Stomach smooth muscle (tissue), 2 donors: ENCODE results near the gene ACTR10.

Experiments
- H3K27ac ChIP-seq: one replicate; pipeline ENCODE4 v1.7.0; 2013; ENCODE audit warnings: mild to moderate bottlenecking, low read length, inconsistent platforms
- H3K27me3 ChIP-seq, 2 donors: one replicate each; pipeline ENCODE4 v1.7.0; 2013; ENCODE audit warnings: low read length in 2 of 2; ENCODE audit not compliant: insufficient read depth in 2 of 2, control insufficient read depth in 1 of 2
- H3K36me3 ChIP-seq, 2 donors: one replicate each; pipeline ENCODE4 v1.7.0; 2013; ENCODE audit warnings: low read length in 2 of 2; ENCODE audit not compliant: control insufficient read depth in 2 of 2, insufficient read depth in 2 of 2
- H3K4me1 ChIP-seq: one replicate; pipeline ENCODE4 v1.7.0; 2013; ENCODE audit warnings: low read length; ENCODE audit not compliant: control insufficient read depth, insufficient read depth
- H3K4me3 ChIP-seq, 2 donors: one replicate each; pipeline ENCODE4 v1.7.0; 2013; ENCODE audit warnings: low read length in 2 of 2
- H3K9ac ChIP-seq, 2 donors: one replicate each; pipeline ENCODE4 v1.7.0; 2013; ENCODE audit warnings: low read length in 2 of 2, mild to moderate bottlenecking in 1 of 2
- H3K9me3 ChIP-seq, 2 donors: one replicate each; pipeline ENCODE4 v1.7.0; 2013; ENCODE audit warnings: low read length in 2 of 2; ENCODE audit not compliant: control insufficient read depth in 2 of 2
- donor health status: healthy.
- donor health status: Pancreatic carcinoma.

Gene ACTR10

DNA sequence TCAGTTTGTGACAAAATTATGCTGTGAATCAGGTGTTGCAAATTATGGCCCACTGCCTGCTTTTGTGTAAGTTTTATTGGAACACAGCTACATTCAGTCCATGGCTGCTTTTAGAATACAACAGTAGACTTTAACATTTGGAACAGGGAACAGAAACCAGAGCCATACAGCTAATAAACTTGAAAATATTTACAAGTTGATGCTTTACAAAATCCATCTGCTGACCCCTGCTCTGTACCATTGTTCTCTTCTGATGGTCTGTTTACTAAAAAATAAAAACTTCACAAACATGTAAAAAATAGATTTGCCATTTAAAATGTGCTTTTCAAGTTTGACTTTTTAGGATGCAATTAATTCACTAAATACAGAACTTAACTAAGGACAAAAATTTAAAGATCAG lies 65.5 kb downstream of the ACTR10 start:
- Histone ChIP-seq H3K4me3 (no peak overlapping the region), H3K27ac (no peak overlapping the region), H3K9ac (no peak overlapping the region), H3K27me3 (no peaks in the 10 kb centered on the region), H3K9me3 (no peaks in the 10 kb centered on the region), H3K4me1 (no peaks in the 10 kb centered on the region), H3K36me3 (peaks cover 28 to 34% of the 10 kb centered on the region in 2 donors)

DNA sequence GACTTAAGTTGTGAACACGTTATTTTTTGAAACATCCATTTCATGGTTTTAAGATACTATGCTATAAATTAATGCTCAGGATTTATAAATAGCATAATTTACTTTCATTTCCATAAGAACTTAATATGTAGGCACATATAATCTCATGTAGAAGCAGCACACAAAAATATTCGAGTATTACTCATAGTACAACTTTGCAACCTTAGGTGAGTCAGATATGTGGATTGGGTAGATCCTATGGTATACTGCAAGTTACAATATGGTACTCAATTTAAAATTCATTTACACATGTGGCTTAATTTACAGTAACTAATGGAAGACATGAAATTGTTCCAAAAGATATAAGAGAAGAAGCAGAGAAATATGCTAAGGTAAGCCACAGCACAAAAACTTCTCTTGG lies 70.7 kb downstream of the ACTR10 start:
- no peaks in the 10 kb centered on the region for H3K4me1 ChIP-seq
- H3K9me3 ChIP-seq: no peaks in the 10 kb centered on the region
- H3K27me3 ChIP-seq: no peaks in the 10 kb centered on the region
- H3K27ac ChIP-seq: no peak overlapping the region
- H3K4me3 ChIP-seq: no peak overlapping the region
- peaks cover 15 to 28% of the 10 kb centered on the region in 2 donors for H3K36me3 ChIP-seq
- H3K9ac ChIP-seq: no peak overlapping the region

DNA sequence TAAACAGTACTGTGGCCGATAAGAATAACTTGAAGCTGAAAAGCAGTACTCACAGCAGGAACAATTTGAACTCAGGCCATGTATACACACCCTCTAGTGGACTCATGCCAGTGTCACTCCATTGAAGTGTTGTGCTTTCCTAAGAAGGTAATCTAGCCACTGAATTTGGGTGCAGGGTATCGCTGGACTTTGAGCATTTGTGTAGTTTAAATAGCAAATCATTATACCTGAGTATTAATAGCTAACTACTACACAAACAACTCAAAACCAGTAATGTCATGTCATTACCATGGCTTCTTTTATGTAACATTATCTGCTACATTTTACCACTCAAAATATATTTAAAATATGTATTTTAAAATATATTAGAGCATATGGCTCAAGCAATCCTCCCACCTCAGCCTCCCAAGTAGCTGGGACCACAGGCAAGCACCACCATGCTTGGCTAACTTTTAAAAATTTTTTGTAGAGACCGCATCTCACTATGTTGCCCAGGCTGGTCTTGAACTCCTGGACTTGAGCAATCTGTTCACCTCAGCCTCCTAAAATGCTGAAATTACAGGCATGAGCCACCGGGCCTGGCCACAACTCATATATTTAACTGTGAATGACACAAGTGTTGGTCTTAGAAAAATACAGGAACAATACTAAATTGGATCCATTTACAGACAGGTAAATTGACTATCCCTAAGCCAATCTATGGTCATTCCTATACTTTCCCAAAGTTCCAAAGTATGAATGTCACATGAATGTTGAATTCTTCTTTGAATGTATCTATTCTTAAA lies 72.8 kb downstream of the ACTR10 start:
- Histone ChIP-seq H3K4me3 (no peak overlapping the region), H3K27ac (peak overlapping the region; percentile 7), H3K36me3 (peaks cover 15 to 27% of the 10 kb centered on the region in 2 donors), H3K4me1 (no peaks in the 10 kb centered on the region), H3K9ac (peak overlapping the region in 1 of 2 donors; percentile 41), H3K9me3 (no peaks in the 10 kb centered on the region), H3K27me3 (no peaks in the 10 kb centered on the region)

DNA sequence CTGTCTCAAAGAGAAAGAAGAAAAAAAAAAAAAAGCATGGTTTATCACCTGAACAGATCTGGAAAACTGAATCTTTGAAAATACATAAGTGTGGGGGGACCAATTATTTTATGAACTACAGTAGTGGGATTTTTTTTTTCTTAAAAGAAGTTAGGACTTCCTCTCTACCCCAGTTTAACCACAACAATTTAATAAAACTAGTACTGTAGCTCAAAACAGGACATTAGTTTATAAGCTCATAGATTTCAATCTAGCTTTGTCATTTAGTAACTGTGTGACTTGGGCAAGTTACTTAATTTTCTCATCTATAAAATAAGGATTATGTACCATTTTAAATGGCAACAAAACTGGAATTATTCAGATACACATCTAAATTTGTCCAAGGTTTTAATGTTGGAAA lies 74.9 kb downstream of the ACTR10 start:
- peaks cover 13 to 24% of the 10 kb centered on the region in 2 donors for H3K36me3 ChIP-seq
- H3K9ac ChIP-seq: no peak overlapping the region
- H3K9me3 ChIP-seq: no peaks in the 10 kb centered on the region
- no peak overlapping the region for H3K4me3 ChIP-seq
- H3K27me3 ChIP-seq: no peaks in the 10 kb centered on the region
- H3K4me1 ChIP-seq: no peaks in the 10 kb centered on the region
- H3K27ac ChIP-seq: no peak overlapping the region

DNA sequence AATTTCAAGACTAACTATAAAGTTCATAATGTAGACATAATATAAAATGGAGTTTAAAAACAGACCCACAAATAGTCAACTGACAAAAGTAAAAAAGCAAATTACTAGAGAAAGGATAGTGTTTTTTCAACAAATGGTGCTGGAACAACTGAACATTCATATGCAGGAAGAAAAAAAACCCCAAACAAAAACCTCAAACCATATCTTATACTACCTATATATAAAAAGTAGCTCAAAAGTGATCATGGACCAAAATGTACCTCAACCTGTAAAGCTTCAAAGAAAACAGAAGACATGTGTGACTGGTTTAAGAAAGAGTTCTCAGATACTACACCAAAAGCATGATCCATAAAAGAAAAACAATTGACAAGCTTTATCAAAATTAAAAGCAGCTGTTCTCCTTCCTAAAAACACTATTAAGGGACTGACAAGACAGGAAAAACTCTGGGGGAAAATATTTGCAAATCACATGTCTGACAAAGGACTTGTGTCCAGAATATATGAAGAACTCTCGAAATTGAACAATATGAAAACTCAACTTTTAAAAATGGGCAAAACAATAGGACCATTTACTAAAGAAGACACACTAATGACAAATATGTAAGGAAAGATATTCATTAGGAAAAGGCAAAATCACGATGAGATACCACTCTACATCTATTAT lies 75.7 kb downstream of the ACTR10 start:
- H3K36me3 ChIP-seq: peaks cover 9 to 16% of the 10 kb centered on the region in 2 donors
- H3K9ac ChIP-seq: no peak overlapping the region
- no peaks in the 10 kb centered on the region for H3K9me3 ChIP-seq
- no peak overlapping the region for H3K4me3 ChIP-seq
- no peak overlapping the region for H3K27ac ChIP-seq
- H3K27me3 ChIP-seq: no peaks in the 10 kb centered on the region
- no peaks in the 10 kb centered on the region for H3K4me1 ChIP-seq

DNA sequence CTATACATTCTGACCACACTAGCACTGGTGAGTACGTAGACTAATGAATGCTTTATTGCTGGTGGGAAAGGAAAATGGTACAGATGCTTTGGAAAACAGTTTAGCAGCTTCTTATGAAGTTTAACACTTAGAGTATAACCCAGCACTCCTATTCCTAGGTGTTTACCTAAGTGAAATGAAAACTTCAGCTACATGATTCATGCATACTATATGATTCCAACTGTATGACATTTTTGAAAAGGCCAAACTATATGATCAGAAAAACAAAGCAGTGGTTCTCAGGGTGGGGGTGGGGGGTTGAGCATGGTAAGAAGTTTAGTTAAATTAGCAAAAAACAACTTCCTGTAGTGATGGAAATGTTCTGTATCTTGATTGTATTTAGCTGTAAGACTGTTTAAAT lies 76.3 kb downstream of the ACTR10 start:
- H3K27ac ChIP-seq: no peak overlapping the region
- peaks cover 9 to 15% of the 10 kb centered on the region in 2 donors for H3K36me3 ChIP-seq
- H3K9ac ChIP-seq: no peak overlapping the region
- H3K4me1 ChIP-seq: peaks cover under 1% of the 10 kb centered on the region
- no peak overlapping the region for H3K4me3 ChIP-seq
- H3K9me3 ChIP-seq: no peaks in the 10 kb centered on the region
- H3K27me3 ChIP-seq: no peaks in the 10 kb centered on the region

DNA sequence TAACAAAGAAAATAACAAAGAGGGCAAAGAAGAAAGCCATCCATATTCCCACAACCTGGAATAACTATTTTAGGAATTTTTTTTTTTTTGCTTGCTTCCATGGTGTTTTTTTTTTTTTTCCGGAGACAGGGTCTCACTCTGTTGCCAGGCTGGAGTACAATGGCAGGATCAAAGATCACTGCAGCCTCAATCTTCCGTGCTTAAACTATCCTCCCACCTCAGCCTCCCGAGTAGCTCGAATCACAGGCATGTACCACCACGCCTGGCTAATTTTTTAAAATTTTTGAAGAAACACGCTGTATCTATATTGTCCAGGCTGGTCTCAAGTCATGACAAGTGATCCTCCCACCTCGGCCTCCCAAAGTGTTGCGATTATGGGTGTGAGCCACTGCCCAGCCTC lies 78.2 kb downstream of the ACTR10 start:
- no peak overlapping the region for H3K4me3 ChIP-seq
- no peak overlapping the region for H3K27ac ChIP-seq
- H3K9ac ChIP-seq: no peak overlapping the region
- no peaks in the 10 kb centered on the region for H3K9me3 ChIP-seq
- peaks cover 9 to 12% of the 10 kb centered on the region in 2 donors for H3K36me3 ChIP-seq
- H3K4me1 ChIP-seq: peaks cover 2% of the 10 kb centered on the region
- no peaks in the 10 kb centered on the region for H3K27me3 ChIP-seq

DNA sequence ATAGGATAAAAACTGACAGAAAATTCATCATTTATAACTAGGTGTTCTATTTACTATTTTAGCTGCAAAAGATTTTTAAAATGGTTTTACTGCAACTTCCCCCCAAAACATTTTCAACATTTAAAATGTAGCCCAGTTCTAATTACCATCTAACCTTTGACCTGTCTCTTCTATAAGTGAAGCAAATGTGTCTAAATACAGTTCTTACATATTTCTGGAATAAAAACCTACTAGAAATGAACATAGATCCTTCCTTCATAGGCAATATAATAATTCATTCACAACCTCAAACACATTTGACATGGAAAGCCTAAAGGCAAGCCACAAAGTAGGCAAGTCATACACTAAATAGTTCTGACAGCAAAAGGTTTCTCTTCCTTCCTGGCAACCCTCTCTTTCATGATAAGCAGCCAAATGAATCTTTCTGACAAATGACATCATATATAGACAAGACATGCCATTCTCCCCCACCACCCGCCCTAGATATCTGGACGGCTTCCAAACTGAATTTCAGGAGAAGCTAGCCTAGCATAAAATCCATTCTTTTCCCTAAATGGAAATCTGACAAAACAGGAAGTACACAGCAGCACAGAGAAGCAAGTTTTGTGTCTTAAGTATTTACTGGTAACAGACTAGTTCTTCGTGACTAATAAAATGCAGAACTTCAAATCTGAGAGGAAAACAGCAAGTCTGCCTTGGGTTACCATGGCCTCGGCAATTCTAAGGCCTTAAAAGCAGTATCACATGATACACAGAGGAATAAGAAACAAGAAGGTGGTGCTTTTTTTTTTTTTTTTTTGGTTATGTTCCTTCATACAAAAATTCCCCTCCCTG lies 81.2 kb downstream of the ACTR10 start:
- Histone ChIP-seq H3K9me3 (no peaks in the 10 kb centered on the region), H3K4me3 (peak overlapping the region in 1 of 2 donors; percentile 0), H3K36me3 (peaks cover 15 to 27% of the 10 kb centered on the region in 2 donors), H3K9ac (peak overlapping the region; percentile 18 to 43), H3K4me1 (peaks cover 2% of the 10 kb centered on the region), H3K27me3 (no peaks in the 10 kb centered on the region), H3K27ac (peak overlapping the region; percentile 69)

DNA sequence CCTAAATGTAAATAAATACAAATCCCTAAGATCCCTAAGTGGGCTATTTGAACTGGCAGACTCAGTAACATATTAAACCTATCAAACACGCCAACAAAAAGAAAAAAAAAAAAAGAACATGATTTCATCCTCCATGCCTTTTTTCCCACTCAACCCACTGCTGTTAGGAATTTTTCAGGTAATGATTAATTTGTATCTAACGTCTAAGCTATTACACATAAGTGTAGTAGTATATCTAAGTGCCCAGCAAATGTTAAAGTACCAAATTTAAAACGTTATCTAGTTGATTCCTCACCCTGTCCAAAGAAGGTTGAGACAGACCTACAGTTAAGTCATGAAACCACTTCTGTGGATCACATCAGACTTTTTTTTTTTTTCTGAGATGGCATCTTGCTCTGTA lies 82.0 kb downstream of the ACTR10 start:
- Histone ChIP-seq H3K36me3 (peaks cover 15 to 27% of the 10 kb centered on the region in 2 donors), H3K27me3 (no peaks in the 10 kb centered on the region), H3K27ac (peak overlapping the region; percentile 69), H3K9ac (peak overlapping the region in 1 of 2 donors; percentile 18), H3K9me3 (no peaks in the 10 kb centered on the region), H3K4me3 (no peak overlapping the region), H3K4me1 (peaks cover 2% of the 10 kb centered on the region)

DNA sequence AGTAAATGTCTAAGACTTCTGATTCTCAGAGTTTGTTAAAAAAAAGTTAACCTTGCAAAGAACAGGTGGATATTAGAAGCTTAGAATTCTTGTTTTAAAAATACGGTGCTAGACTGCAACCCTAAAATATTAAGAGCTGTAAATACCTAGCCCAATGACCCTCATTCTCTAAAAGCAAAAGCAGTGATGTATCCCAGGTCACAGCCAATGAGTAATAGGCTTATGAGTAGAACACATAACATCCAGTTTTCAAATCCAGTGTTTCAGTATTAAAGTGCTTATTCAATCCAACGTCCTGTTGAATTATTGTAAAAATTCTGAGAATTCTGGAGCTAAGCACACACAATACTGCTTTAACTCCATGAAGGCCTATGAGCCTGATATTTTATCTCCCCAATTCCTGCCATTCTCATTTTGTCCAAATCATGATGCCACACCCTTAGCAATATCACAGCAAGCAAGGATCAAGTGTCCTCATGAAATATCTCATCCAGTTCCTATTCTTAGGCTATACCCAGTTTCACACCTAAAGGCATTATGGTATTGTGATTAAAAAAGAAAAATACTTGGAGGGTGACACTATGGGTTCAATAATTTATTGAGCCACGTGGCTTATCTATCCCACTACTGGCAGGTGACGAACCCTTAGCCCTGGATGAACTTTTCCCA lies 83.1 kb downstream of the ACTR10 start:
- peaks cover 13 to 18% of the 10 kb centered on the region in 2 donors for H3K36me3 ChIP-seq
- no peaks in the 10 kb centered on the region for H3K27me3 ChIP-seq
- no peak overlapping the region for H3K9ac ChIP-seq

More for the DNA sequence above, 83.1 kb downstream of the ACTR10 start:
- no peak overlapping the region for H3K4me3 ChIP-seq
- H3K9me3 ChIP-seq: no peaks in the 10 kb centered on the region
- peaks cover 2% of the 10 kb centered on the region for H3K4me1 ChIP-seq
- peak overlapping the region; percentile 69 for H3K27ac ChIP-seq
